RPMI8226 (cell line): ENCODE results near the gene POMGNT1.

ENCODE experiments used
- DNase-seq: peaks from one replicate; pipeline ENCODE4 v3.0.0-alpha.2; 2015

Gene POMGNT1

DNA sequence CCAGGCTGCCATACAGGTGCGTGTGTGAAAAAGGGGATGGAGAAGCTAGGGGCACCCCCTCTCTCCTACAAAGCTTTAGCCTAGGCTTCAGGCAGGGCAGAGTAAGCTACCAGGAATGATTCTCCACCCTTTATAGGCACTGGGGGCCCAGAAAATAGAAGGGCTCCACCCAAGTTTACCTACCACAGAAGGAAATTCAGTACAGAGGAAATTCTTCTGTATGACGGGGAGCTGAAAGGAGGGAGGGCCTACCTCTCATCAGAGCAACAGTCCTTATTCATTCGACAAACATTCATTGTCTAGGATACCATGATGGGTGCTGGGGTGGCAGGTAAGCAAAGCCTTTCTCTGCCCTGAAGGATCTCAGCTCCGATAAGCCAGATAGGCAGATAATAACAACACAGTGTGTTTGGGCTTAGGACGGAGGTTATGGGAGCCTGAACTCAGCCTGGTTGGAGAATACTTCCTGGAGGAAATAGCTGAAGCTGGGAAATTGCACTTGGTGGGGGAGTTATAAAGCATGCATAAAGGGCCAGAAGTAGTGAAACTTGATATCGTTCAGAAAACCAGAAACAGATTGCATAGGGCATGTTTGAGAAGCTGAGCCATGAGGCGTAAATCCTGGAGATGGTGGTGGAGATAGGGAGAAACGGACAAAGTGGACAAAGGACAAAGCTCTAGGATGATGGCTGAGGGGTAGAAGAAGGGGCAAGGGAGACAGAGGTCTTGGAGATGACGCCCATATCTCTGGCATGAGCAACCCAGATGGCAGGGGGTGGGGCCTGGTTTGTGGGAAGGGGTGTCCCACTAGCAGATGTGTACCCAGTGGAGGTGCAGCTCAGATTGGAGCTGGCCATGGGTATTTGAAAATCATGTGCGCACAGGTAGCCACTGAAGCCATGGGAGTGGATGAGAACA is 16.6 kb downstream of the POMGNT1 start:
- DNase-seq: no peak

DNA sequence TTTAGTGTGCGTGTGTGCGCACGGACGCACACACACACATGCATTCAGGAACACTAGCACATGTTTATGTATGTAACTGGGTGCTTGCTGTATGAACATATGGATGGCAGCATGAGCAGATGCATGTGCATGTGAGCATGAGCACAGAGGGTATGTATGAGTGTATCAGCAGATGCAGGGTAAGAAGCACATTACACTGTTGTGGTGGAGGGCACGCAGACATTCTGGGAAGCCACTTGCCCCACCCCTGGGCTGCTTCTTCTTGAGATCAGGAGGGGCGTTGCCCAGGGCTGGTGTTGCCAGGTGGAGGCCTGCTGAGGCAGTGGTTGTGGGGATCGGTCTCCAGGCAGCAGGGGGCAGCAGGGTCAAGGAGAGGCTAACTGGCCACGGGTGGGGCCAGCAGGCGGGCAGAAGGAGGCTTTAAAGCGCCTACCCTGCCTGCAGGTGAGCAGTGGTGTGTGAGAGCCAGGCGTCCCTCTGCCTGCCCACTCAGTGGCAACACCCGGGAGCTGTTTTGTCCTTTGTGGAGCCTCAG is 18.1 kb downstream of the POMGNT1 start:
- DNase-seq: peak; percentile 88

DNA sequence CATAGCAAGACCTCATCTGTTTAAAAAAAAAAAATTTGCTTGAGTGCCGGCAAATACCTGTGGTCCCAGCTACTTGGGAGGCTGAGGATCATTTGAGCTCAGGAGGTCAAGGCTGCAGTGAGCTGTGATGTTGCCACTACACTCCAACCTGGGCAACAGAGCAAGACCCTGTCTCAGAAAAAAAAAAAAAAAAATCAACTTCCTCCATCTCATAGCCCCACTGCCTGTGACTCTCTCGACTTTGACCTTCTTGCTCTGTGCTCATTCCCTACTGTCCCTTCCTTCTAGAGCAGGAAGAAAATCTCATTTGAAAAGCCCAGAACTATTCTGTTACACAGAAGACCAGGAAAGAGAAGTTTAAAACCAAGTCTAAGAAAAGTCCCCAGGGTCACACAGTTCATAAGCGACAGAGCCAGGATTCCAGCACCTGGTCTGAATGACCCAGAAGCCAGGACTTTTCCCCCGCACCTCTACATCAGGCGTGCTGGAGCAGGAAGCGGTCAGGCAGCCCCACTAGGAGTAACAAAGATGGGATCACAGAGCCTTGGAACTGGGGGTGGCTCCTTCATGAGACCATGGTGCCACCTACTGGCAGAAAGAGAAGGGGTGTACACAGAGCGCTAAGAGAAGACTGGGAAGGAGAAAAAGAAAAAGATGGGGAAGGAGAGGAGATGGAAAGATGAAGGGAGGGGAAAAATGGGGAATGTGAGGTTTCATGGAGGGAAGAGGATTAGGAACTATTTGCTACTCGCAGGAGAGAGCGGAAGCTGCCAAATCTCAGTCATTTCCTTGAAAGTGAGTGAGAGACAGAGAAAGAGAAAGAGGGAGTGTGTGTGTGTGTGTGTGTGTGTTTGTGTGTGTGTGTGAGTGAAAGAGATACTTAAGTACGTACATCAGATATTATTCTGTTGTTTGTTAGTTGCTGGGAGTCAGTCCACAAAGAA is 18.8 kb downstream of the POMGNT1 start:
- peak; percentile 79 for DNase-seq

DNA sequence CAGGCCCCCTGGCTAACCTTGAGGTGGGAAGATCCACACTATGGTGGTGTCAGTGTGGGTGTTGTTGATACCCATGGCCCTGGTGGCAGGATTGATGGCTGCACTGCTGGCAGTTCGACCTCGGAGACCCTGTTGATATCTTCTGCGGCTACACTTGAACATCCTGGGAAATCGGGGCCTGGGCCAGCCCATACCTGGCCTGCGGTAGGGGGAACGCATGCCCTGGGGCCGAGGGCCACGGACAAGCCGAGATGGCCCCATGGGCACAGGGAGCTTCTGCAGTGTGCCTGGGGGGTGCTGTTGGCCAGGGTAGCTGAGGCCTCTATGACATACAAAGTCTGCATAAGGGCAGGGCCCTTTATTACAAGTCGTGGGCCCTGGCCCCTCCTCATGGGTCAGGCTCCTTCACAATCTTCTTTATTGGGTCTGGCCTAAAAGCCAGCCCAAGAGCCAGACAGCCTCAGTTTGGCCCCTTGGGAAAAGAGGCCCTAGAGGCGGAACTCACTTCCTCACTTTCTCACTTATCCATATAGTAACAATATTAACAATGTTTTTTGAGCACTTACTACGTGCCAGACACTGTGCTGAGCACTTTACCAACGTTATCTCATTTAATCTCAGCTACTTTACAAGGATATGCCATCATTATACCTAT is 21.9 kb downstream of the POMGNT1 start, which contains the start of gene P3R3URF:
TSS of gene P3R3URF (minus strand) at position 278 of the 655 bp plus-strand sequence. CDS start at position 261, 17 bp downstream.
- DNase-seq: no peak

DNA sequence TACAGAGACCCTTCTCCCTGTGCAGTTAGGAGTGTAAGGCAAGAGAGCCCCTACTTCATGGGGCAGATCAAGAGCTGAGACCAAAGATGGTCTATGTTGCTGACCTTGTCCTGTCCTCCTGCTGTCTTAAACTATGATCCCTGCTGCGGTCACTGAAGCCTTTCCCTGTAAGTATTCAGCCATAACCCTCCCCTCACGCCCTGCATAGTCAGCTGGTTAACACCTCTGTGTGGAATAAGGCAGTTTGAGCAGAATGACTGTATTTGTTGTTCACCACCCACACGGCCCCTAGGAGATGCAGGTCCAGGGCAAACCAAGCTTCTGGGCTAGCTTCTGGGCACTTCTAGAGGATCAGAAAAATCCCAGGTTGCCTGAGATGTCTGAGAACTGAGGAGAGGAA is 23.0 kb downstream of the POMGNT1 start:
- no peak for DNase-seq

DNA sequence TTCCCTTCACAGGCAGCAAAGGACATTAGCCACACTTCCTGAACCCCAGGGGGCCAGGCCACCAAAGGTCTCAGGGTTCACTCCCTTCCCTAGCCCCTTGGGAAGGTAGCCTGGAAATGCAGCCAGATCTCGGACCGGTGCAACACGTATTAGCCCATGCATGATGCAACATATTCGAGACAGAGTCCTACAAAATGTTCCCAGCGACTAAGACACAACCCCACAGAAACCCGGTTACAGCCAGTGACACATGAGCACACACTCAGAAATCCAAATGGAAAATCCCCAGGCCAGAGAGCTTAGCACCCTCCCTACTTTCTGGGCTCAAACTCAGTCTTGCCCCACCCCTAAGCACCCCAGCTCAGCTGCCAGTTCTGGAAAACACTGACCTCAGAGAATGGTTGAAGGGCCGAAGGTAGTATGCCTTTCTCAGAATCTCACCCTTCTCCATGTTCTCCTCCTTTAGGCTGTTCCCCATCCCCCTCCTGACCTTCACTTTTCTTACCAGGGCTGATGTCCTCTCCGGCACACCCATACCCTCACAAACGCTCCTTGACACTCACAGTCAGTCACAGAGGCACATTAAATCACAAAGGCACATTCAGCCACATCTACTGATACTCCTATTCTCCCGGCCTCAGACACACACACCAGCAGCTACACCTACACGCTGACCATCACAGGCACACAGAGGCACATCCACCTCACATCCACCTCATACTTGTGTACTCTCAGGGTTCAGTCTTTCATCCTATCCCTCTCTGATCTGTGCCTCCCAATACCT is 23.6 kb downstream of the POMGNT1 start, which contains the start of gene TSPAN1:
TSS of gene TSPAN1 (plus strand) at position 640 of the 784 bp plus-strand sequence. CDS start 6,021 bp downstream, outside the sequence.
- no peak for DNase-seq

DNA sequence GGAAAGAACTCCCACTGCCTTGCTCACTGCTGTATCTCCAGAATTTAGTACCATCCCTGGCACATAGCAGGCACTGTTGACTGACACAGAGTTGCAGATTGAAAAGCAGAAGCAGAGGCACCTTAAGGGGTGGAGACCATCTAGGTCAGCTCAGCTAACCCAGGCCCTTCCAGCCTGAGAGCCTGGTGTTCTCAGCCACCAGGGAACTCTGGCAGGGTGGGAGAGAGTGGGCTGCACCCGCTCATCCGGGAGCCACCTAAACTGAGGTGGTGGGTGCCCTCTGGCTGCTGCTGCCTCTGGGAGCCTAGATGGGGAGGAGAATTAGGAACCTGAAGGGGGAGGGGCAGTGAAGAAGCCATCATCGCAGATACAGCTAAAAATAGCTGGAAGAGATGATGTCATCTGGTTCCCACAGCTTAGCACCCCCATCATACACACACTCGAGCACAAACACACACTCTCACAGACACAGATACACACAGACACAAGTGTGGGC is 24.8 kb downstream of the POMGNT1 start:
- DNase-seq: peak; percentile 44

DNA sequence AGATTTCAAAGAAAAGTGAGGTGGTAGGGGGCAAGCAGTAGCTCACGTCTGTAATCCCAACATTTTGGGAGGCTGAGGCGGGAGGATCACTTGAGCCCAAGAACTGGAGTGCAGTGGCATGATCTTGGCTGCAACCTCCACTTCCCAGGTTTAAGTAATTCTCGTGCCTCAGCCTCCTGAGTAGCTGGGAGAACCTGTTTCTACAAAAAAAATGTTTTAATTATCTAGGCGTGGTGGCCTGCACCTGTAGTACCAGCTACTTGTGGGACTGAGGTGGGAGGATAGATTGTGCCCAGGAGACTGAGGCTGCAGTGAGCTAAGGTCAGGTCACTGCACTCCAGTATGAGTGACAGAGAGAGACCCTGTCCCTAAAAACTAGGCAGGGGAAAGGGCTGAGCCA is 25.9 kb downstream of the POMGNT1 start:
- DNase-seq: no peak

DNA sequence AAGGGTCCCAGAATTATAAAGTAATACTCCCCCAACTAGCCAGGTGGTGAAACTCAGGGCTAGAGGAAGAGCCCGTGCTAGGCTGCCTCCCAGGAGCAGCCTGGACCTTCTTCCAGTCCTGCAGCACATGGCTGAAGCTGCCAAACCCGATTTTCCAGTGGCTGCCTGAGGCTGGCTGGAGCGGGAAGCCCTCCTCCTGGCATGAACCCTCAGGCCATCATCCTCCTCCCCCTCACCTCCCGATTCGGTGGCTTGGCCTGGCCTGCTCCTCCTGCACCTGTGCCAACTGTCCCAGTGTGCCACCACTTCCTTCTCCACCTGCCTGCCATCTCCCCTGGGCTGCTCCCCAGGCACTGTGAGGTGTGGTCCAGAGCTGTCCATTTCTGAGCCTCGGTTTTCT is 26.4 kb downstream of the POMGNT1 start:
- DNase-seq: peak; percentile 68

DNA sequence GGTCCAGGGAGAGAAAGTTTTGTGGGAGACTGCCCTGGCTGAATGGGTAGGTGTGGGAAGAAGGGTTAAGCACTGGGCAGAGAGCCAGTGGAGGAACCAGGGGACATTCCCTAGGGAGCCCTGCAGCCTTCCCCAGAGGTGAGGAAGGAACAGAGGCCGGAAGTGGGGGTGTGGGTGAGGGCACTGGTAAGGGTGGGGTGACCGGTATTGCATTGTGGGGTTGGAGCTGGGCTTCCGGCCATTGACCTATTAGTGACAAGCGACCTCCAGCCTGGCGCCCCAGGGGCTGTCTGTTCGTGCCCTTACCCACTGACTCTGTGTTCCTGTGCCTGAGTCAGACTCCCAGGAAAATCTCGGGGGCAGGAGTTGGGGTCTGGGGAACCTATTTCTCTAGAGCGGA is 26.9 kb downstream of the POMGNT1 start:
- DNase-seq: no peak

DNA sequence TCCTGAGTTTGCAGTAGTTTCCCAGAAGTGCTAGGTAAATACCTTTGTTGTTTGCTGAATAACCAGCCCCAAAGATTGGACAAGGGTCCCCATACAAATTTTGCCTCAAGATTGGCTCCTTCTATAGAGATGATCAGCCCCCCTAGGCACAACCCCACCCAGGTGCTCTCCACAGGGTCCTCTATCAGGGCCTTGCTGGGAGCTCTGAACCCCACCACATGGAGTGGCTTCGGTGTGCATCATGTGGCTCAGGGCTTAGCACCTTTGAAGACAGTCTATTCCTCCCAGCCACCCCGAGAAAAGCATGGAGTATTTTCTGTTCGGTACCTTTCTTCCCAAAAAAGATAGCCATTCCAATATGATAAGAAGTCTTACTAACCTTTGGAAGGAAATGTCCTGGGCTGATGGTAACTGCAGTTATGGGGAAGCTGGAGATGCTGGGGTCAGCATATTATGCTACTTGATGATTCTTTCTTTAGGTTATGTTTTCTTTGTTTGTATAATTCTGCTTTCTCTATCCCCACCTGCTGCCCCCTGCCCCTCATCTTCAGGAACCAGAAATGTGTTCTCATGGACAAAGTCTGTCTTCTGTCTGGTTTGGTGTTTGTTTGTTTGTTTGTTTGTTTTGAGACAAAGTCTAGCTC is 28.3 kb downstream of the POMGNT1 start:
- DNase-seq: no peak

DNA sequence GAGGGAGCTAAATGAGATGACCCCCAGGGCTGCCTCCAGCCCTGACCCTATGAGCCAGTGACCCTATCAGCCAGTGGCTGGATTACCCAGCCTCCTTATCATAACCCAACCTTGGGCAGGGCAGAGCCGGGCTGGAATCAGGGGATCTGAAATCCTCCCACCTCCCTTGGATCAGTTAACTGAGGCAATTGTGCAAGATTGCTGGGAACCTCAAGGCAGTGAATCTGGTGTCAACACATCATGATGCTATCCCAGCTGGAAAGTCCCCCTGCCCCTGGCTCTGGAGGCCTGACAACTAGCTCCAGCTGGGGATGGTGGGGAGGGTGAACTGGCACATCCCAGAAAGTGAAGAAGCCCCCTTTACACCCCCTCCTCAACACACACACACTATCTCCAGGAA is 29.8 kb downstream of the POMGNT1 start:
- no peak for DNase-seq

DNA sequence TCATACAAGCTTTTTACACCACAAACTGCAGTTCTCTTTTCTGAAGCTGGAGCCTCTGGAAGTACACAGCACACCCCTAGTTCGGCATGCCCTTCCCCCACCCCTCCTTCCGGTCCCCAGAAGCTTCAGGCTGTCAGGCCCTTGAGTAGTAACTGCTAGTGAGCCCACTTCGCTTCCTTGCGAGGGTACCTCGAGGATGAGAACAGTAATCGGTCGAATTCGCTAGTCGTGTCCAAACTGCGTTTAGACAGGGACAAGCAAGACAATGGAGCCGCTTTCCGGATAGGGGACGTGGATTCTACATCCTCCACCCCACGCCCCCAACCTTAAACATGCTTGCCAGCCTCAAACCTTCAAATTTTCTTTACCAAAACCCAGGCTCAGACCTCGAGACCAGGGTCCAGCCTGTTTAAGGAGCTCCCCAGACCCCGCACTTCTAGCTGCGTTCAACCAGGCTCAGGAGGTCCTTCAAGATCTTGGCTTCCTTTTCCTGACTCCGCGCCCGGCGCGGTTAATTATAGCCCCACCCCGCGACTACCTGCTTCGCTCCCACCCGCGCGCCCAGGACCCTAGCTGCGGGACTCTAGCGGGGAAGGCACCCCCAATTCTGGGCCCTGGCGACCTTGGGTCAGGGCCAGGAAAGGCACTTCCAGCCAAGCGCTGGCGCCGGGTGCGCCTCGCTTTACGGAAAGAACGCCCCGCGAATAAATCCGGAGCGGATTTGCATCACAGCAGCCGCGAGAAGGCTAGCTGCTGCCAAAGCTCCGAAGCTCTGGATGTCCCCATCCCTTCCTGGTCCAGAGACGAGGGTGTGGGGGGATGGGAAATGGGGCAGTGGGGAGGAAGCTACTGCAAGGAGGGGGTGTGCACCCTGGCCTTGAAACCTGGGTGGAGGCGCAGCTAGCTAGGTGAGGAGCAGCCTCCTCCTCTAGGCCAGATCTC is 31.4 kb downstream of the POMGNT1 start:
- peak; percentile 91 for DNase-seq

DNA sequence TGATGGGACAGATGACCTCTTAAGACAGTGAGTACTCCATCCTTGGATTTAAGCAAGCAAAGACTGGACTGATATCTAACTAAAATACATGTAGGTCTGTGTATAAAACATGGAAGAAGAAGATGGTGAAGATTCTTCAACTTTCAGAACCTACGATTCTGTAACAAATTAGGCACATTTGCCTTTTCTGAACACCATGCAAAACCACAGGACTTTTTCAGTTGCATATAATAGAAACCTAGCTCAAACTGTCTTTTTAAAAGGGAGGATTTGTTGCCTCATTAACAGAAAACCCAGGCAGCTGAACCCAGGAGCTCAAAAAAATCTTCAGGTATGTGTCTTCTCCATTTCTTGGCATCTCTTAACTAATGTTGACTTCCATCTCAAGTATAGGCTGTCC is 38.0 kb downstream of the POMGNT1 start:
- DNase-seq: no peak

DNA sequence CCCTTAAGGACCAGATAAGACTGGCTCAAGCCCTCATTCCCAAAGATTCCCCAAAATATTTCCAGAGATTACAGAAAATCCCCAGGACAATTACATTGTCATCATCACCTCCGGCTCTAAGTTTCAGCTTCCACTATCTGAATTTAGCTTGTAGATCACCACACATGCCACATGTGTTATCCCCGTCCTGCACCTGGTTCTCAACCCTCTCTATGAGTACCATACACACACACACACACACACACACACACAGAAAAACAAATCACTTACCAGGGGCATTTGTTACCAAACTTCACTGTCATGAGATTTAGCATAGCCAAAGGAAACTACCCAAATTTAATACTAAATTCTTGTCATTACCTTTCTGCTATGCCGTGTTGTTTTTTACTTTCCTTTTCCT is 38.7 kb downstream of the POMGNT1 start:
- DNase-seq: peak; percentile 71

DNA sequence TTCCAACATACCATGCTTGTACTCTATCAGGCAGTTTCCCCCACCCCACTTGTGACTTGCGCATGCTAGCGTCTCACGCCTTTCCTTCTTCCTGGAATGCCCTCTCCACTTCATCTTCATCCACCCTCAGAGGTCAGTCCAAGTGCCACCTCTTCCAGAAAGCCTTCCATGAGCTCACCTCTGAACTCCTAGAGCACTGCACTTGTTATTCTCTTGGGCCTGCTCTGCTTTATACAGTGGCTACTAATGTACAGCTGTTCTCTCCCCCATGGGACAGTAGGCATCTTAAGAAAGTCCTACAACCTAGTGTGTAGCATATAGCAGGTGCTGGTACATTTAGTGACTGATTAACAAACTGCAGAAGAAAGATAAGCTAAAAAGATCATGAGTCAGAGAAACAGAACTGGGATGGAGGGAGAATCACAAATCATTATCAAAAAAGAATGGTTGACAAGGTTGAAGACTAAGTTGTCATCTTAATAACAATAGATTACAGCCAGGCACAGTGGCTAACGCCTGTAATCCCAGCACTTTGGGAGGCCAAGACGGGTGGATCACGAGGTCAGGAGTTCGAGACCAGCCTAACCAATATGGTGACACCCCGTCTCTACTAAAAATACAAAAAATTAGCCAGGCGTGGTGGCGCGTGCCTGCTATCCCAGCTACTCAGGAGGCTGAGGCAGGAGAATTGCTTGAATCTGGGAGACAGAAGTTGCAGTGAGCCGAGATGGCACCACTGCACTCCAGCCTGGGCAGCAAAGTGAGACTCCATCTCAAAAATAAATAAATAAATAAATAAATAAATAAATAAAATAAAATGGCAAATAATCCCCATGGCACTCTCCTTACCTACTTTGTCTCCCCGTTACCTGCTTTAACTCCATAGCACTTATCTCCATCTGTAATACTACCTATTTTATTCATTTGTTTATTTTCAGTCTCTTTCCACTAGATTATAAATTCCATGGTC is 39.6 kb downstream of the POMGNT1 start:
- no peak for DNase-seq

DNA sequence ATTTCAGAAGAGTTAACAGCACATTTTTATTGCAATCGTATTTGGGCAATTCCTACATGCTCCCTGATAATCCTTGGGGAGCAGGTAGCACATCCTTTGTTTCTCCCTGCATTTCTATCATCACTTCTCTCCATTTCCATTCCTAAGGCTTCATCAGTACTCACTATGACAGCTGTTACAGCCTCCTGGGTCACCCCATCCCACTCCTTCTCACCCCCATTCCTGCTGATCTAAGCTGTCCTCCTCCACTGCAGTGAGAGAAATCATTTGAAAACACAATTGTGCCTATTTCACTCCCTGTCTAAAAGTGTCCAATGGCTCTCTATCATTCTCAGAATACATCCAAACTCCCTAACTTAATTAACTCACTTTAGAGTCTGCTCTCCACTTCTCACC is 40.3 kb downstream of the POMGNT1 start:
- no peak for DNase-seq

DNA sequence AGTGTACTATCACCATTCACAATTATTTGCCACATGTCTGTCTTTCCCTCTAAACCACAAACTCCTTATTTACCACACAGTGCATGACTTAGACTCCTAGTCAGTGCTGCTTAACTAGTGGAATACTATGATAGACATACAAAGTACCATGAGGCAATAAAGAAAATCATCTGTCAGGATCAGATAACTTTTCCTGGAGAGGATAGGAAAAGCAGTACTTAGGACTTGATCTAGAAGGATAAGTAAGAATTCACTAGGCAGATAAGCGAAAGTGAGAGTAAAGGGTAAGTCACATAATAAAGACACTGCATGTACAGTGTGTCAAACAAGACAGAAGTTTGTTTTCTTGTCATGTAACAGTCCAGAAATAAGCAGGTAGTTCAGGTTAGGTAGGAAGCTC is 44.5 kb downstream of the POMGNT1 start:
- DNase-seq: no peak

DNA sequence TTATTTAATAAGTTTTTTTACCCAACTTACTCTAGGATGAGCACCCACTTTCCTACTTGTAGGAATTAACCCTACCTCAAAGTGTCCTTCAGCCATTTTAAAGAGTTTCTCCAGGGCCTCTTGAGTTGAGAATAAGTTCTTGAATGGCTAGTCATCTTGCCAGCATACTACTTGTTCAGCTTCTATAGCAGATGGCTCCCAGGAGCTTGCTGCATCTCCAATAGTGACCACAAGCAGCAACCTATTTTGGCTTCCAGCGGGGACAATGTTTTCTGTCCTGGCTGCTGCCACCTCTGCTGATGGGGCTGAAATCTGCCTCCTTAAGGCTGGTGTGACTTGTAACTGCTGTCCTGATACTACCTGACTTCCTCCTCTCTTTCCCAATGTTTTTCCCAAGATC is 45.0 kb downstream of the POMGNT1 start:
- peak; percentile 40 for DNase-seq
